HepG2 (cell line): ENCODE results near the gene ELP5. TPM values are rescaled to one million over a fixed set of nuclear protein-coding genes. Genes with fewer than 3 reads are reported as not detected.

Experiments used
- AGO2 ChIP-seq: fragments of 200-400 bp; formaldehyde crosslinking; optimal IDR thresholded peaks from 2 replicates; pipeline ENCODE3; 2017; ENCODE audit warnings: mild to moderate bottlenecking, low read depth, low read length, moderate library complexity
- ARID2 ChIP-seq: sonication (generic); formaldehyde crosslinking; IDR thresholded peaks from 2 replicates; pipeline ENCODE4 v1.8.1; 2022; ENCODE audit warnings: mild to moderate bottlenecking, missing genetic modification reagents, borderline replicate concordance
- DMAP1 ChIP-seq: IDR thresholded peaks from 2 replicates; pipeline ENCODE4 v1.6.1; 2016
- ELF1 ChIP-seq: sonication (generic); formaldehyde crosslinking; IDR thresholded peaks from 2 replicates; pipeline ENCODE4 v1.4.0; 2020; ENCODE audit warnings: missing genetic modification reagents
- FLYWCH1 ChIP-seq: sonication (generic); formaldehyde crosslinking; IDR thresholded peaks from 2 replicates; pipeline ENCODE4 v1.8.1; 2023; ENCODE audit warnings: mild to moderate bottlenecking, missing genetic modification reagents
- KMT2A ChIP-seq: sonication (generic); formaldehyde crosslinking; IDR thresholded peaks from 2 replicates; pipeline ENCODE4 v1.4.0; 2020; ENCODE audit warnings: missing genetic modification reagents
- MBNL3 ChIP-seq: fragments of 250-450 bp; sonication (Bioruptor Pico); conservative IDR thresholded peaks from 2 replicates; pipeline ENCODE4 v1.8.0; 2022; ENCODE audit warnings: mild to moderate bottlenecking, inconsistent platforms
- ZNF33B ChIP-seq: sonication (generic); formaldehyde crosslinking; IDR thresholded peaks from 2 replicates; pipeline ENCODE4 v1.5.1; 2020; ENCODE audit warnings: mild to moderate bottlenecking, missing genetic modification reagents
- ZNF468 ChIP-seq: sonication (generic); formaldehyde crosslinking; IDR thresholded peaks from 2 replicates; pipeline ENCODE4 v1.8.0; 2022; ENCODE audit warnings: mild to moderate bottlenecking, moderate library complexity, missing genetic modification reagents
- polyA plus RNA-seq, 8 experiments: library from polyadenylated mRNA; depleted of rRNA in 3 of 8; stranded (reverse) in 7 of 8; unstranded in 1 of 8; fragments of >200 nt; fragmentation: Illumina TruSeq in 4 of 8; extraction: Trizol in 4 of 8; gene quantifications; 2 replicates each; pipeline versions ENCODE4 v1.2.1 to v1.2.3, GENCODE V29; 2011 to 2016; ENCODE audit warnings: low read depth in 4 of 8, missing spikeins in 1 of 8, mixed read lengths in 1 of 8; ENCODE audit not compliant: insufficient read depth in 1 of 8
- total RNA-seq, 5 experiments: library from RNA; depleted of rRNA; stranded (reverse); fragments of >200 nt; fragmentation: Illumina TruSeq; extraction: Trizol; gene quantifications; 2 replicates each; pipeline ENCODE4 v1.2.3, GENCODE V29; 2016; ENCODE audit warnings: low read depth in 1 of 5
- TF ChIP-seq, protein P1 (sequence below): sonication (generic); formaldehyde crosslinking; conservative IDR thresholded peaks from 2 replicates; pipeline ENCODE4 v1.4.0; 2020; ENCODE audit warnings: missing genetic modification reagents
- TF ChIP-seq, protein P2 (sequence below): sonication (generic); formaldehyde crosslinking; IDR thresholded peaks from 2 replicates; pipeline ENCODE4 v1.4.0; 2020; ENCODE audit warnings: missing genetic modification reagents
- TF ChIP-seq, protein P3 (sequence below), 2 experiments: sonication (generic) in 1 of 2; formaldehyde crosslinking in 1 of 2; IDR thresholded peaks; 2 replicates each; pipeline versions ENCODE4 v1.6.1 to v1.9.0; 2014 to 2022; ENCODE audit warnings: antibody characterized with exemption in 1 of 2, borderline replicate concordance in 1 of 2, inconsistent platforms in 1 of 2, low read depth in 1 of 2, missing genetic modification reagents in 1 of 2
- TF ChIP-seq, protein P4 (sequence below): sonication (generic); formaldehyde crosslinking; IDR thresholded peaks from 2 replicates; pipeline ENCODE4 v1.5.1; 2020; ENCODE audit warnings: missing genetic modification reagents, mild to moderate bottlenecking, borderline replicate concordance
- TF ChIP-seq, protein P5 (sequence below): sonication (generic); formaldehyde crosslinking; IDR thresholded peaks from 2 replicates; pipeline ENCODE4 v1.5.0; 2020; ENCODE audit warnings: missing genetic modification reagents, mild to moderate bottlenecking, borderline replicate concordance
- TF ChIP-seq, protein P6 (sequence below): sonication (generic); formaldehyde crosslinking; IDR thresholded peaks from 2 replicates; pipeline ENCODE4 v1.8.0; 2022; ENCODE audit warnings: mild to moderate bottlenecking, missing genetic modification reagents

ELP5 gene
- total and polyA plus RNA-seq, 2 of the 13 experiments (the other 11 are each of a cell fraction or from before 2014, with no cell fraction given), result 67.6 to 69.8 TPM

DNA sequence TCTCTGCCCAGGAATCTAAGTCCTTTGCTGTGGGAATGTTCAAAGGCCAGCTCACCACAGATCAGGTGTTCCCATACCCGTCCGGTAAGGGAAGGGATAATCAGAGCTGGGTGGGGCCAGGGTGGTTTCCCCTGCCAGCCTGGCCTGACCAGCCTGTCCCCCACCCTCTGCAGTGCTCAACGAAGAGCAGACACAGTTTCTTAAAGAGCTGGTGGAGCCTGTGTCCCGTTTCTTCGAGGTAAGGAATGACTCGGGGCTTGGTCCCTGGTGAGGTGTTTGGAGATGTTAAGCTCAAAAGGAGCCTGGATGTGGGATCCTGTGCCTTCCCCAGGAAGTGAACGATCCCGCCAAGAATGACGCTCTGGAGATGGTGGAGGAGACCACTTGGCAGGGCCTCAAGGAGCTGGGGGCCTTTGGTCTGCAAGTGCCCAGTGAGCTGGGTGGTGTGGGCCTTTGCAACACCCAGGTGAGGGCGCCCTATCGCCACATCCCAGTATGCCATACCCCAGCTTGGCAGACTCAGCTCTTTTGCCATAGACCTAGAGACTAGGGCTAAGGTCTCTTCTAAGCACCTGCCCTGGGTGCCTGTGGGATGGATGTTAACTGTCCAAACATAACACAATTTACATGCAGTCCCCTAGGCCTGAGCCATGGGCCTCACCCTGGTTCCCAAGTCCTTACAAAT lies 31.3 kb upstream of the ELP5 start (continued):
- TF ChIP-seq FLYWCH1 (CRISPR knock-in tag), result no peak
- TF ChIP-seq KMT2A (CRISPR knock-in tag), result no peak
- TF ChIP-seq ZNF468, result no peak
- TF ChIP-seq, protein P1, sequence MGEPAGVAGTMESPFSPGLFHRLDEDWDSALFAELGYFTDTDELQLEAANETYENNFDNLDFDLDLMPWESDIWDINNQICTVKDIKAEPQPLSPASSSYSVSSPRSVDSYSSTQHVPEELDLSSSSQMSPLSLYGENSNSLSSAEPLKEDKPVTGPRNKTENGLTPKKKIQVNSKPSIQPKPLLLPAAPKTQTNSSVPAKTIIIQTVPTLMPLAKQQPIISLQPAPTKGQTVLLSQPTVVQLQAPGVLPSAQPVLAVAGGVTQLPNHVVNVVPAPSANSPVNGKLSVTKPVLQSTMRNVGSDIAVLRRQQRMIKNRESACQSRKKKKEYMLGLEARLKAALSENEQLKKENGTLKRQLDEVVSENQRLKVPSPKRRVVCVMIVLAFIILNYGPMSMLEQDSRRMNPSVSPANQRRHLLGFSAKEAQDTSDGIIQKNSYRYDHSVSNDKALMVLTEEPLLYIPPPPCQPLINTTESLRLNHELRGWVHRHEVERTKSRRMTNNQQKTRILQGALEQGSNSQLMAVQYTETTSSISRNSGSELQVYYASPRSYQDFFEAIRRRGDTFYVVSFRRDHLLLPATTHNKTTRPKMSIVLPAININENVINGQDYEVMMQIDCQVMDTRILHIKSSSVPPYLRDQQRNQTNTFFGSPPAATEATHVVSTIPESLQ (CRISPR knock-in tag), result no peak
- TF ChIP-seq, protein P2, sequence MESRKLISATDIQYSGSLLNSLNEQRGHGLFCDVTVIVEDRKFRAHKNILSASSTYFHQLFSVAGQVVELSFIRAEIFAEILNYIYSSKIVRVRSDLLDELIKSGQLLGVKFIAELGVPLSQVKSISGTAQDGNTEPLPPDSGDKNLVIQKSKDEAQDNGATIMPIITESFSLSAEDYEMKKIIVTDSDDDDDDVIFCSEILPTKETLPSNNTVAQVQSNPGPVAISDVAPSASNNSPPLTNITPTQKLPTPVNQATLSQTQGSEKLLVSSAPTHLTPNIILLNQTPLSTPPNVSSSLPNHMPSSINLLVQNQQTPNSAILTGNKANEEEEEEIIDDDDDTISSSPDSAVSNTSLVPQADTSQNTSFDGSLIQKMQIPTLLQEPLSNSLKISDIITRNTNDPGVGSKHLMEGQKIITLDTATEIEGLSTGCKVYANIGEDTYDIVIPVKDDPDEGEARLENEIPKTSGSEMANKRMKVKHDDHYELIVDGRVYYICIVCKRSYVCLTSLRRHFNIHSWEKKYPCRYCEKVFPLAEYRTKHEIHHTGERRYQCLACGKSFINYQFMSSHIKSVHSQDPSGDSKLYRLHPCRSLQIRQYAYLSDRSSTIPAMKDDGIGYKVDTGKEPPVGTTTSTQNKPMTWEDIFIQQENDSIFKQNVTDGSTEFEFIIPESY (CRISPR knock-in tag), result peak; percentile 8; the same call in 1 of the 2 replicates
- TF ChIP-seq MBNL3 (CRISPR knock-in tag), result no peak
- TF ChIP-seq, protein P3, sequence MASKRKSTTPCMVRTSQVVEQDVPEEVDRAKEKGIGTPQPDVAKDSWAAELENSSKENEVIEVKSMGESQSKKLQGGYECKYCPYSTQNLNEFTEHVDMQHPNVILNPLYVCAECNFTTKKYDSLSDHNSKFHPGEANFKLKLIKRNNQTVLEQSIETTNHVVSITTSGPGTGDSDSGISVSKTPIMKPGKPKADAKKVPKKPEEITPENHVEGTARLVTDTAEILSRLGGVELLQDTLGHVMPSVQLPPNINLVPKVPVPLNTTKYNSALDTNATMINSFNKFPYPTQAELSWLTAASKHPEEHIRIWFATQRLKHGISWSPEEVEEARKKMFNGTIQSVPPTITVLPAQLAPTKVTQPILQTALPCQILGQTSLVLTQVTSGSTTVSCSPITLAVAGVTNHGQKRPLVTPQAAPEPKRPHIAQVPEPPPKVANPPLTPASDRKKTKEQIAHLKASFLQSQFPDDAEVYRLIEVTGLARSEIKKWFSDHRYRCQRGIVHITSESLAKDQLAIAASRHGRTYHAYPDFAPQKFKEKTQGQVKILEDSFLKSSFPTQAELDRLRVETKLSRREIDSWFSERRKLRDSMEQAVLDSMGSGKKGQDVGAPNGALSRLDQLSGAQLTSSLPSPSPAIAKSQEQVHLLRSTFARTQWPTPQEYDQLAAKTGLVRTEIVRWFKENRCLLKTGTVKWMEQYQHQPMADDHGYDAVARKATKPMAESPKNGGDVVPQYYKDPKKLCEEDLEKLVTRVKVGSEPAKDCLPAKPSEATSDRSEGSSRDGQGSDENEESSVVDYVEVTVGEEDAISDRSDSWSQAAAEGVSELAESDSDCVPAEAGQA (IDR thresholded peaks at IDR 0.05; ENCODE audit: low read depth), result no peak
- TF ChIP-seq, protein P3 (CRISPR knock-in tag; IDR thresholded peaks at IDR 0.05; ENCODE audit: borderline replicate concordance), result no peak
- TF ChIP-seq, protein P4, sequence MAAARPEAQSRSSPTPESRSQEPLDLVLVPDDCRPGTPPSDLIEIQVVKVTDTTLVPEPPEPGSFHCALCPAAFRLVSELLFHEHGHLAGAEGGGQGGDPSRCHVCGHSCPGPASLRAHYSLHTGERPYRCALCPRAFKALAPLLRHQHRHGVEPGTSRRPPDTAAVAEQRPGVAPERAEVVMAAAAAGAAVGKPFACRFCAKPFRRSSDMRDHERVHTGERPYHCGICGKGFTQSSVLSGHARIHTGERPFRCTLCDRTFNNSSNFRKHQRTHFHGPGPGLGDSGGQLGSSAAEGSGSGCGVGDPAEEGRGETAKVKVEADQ, result no peak; the same call in 1 of the 2 replicates
- no peak for TF ChIP-seq ZNF33B
- TF ChIP-seq, protein P5, sequence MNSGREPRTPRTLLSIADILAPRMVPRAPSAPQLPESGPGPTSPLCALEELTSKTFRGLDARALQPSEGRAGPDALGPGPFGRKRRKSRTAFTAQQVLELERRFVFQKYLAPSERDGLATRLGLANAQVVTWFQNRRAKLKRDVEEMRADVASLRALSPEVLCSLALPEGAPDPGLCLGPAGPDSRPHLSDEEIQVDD (CRISPR knock-in tag), result no peak
- no peak for TF ChIP-seq ELF1
- TF ChIP-seq DMAP1 (CRISPR knock-in tag), result no peak
- peak; percentile 44; the same call in 1 of the 2 replicates for TF ChIP-seq ARID2 (CRISPR knock-in tag)
- TF ChIP-seq AGO2, result no peak
- TF ChIP-seq, protein P6, sequence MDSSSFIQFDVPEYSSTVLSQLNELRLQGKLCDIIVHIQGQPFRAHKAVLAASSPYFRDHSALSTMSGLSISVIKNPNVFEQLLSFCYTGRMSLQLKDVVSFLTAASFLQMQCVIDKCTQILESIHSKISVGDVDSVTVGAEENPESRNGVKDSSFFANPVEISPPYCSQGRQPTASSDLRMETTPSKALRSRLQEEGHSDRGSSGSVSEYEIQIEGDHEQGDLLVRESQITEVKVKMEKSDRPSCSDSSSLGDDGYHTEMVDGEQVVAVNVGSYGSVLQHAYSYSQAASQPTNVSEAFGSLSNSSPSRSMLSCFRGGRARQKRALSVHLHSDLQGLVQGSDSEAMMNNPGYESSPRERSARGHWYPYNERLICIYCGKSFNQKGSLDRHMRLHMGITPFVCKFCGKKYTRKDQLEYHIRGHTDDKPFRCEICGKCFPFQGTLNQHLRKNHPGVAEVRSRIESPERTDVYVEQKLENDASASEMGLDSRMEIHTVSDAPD, result peak; percentile 68; the same call in 1 of the 2 replicates
